ENCODE results near the gene ASPSCR1.
"Not testable (repeated sequence)": the region's sequence is repeated elsewhere in the genome, so short reads cannot be mapped to it uniquely, and the experiment has no call there.

Gene ASPSCR1

DNA sequence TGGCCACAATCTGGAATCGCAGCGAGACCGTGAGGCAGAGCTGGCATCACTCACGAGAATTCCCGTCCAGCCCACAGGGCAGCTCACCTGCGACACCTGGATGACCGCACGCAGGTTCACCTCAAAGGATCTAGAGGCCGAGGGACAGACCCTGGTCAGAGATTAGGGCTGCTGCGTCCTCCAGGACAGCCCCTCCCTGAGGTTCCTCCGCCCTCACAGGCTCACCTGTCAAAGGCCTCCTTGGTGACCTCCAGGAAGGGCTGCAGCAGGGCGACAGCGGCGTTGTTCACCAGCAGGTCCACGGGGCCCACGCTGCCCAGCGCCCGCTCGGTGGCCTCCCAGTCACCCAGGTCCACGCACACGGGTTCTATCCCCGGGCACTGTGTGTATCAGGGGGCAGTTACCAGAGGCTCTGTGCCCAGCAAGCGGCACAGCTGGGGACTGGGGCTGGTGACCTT lies 59.2 kb downstream of the ASPSCR1 start:
- DNase-seq (ENCODE audit: low spot score in 2 of 2) (no peak), ATAC-seq (no peak)
- Mint-ChIP-seq H3K27ac (no peak overlapping the region), H3K4me3 (peak overlapping the region; percentile 84), H3K9me3 (no peaks in the 10 kb centered on the region), H3K36me3 (peaks cover 7% of the 10 kb centered on the region), H3K4me1 (peaks cover 16% of the 10 kb centered on the region)

DNA sequence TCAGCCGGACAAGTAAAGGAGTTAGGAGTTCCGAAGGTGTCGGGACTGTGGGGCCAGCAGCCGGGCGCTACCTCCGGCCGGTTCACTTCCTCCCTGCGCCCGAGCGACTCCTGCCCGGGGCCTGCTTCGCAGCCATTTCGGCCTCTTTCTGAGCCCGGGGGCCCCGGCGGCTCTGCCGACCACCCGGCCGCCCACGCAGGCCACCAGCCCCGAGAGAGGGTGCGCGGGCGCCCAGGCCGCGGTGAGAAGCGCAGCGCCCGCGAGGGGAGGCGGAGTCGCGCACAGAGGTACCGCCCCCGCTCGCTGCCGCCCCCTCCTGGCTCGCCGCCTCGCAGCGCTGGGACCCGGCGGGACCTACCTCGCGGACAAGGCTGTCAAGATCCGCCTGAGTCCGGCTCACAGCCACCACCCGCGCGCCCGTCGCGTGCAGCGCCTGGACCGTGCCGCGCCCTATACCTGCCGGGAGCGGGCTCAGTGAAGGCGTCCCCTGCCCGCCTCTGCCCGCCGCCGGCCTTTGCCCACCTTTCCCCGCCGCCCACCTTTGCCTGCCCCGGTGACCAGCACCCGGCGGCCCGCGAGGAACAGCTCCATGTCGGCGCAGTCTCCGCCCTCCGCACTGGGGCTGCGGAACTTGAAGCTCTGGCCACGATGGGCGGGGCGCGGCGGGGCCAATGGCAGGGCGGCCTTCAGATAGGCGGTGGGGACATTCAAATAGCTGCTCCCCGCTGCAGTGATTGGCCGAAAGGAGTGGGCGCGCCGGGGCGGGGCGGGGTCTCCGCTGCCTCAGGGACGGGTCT lies 59.9 kb downstream of the ASPSCR1 start, which contains the start of gene DCXR:
Gene DCXR (minus strand): TSS at position 606 of the 797 bp plus-strand sequence. CDS start 15 bp downstream, at position 591.
- peaks cover 16% of the 10 kb centered on the region for H3K4me1 Mint-ChIP-seq
- DNase-seq (ENCODE audit: low spot score in 2 of 2) (peak; percentile 95 to 98), ATAC-seq (peak; percentile 96)
- H3K4me3 Mint-ChIP-seq = peak within 1 kb of the TSS; percentile 84
- peak within 1 kb of the TSS; percentile 89 for H3K27ac Mint-ChIP-seq
- peaks cover 7% of the 10 kb centered on the region for H3K36me3 Mint-ChIP-seq
- H3K9me3 Mint-ChIP-seq = no peaks in the 10 kb centered on the region

DNA sequence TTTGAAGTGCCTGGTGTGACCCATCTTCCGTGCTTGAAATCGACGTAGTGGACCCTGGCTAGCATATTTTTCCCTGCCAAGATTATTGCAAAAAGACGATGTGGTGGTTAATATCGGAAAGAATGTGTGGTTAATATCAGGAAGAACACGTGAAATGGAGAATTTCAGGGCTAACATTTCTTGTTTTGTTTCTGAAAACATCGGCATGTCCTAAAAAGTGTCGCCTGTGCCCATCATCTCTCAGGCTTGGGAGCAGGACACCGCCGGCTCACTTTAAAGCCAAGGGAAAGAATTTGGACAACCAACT lies 60.4 kb downstream of the ASPSCR1 start:
- DNase-seq (ENCODE audit: low spot score in 2 of 2) (no peak), ATAC-seq (no peak)
- H3K4me3 Mint-ChIP-seq = peak overlapping the region; percentile 84
- H3K9me3 Mint-ChIP-seq = no peaks in the 10 kb centered on the region
- peaks cover 16% of the 10 kb centered on the region for H3K4me1 Mint-ChIP-seq
- peaks cover 7% of the 10 kb centered on the region for H3K36me3 Mint-ChIP-seq
- peak overlapping the region; percentile 89 for H3K27ac Mint-ChIP-seq

DNA sequence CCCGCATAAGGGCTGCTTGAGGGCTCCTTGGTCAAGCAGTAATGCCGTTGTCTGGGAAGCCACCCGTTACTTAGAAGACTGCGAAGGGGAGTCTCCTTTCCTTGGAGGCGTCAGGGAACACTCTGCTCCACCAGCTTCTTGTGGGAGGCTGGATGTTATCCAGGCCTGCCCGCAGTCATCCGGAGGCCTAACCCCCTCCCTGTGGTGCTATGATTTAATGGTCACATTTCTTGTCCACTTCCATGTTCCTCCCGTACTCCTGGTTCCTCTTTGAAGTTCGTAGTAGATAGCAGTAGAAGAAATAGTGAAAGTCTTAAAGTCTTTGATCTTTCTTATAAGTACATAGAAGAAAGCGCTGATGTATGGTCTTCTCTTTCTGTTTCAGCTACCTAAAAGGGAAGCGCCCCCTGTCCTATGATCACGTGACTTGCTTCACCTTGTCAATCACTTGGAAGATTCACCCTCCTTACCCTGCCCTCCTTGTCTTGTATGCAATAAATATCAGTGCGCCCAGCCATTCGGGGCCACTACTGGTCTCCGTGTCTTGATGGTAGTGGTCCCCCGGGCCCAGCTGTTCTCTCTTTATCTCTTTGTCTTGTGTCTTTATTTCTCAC lies 61.5 kb downstream of the ASPSCR1 start:
- H3K27ac Mint-ChIP-seq; H3K36me3 Mint-ChIP-seq; ATAC-seq; H3K9me3 Mint-ChIP-seq; DNase-seq (ENCODE audit: low spot score in 2 of 2): not testable (repeated sequence)
- H3K4me3 Mint-ChIP-seq = peak overlapping the region; percentile 20
- H3K4me1 Mint-ChIP-seq = peaks cover 16% of the 10 kb centered on the region

DNA sequence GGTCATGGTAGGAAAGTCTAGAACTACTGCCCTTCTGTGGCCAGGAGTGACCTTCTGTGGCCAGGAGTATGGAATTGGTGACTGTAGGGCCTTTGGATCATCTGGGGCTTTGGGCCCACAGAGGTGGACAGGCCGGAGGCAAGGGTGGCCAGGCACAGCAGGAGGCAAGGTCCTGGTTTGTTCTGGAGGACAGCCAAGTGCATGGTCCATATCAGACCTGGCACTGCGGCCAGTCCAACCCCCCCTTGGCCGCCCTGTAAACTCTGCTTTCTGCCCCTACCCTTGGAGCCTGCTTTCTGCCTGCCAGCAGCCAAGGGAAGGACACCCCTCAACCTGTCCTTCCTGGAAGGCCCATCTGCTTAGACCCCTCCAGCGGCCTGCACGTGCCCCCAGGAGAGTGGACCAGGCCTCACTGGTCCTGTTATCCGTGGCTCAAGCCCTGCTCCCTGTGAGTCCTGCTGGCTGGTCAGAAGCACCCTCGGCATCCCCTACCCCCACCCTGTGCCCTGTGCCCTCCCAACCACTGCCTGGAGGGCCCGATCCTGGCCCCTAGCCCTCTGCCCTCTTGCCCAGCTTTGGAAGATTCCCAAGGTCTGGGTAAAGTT lies 62.4 kb downstream of the ASPSCR1 start:
- Mint-ChIP-seq H3K36me3 (peaks cover 6% of the 10 kb centered on the region), H3K4me1 (peaks cover 16% of the 10 kb centered on the region), H3K9me3 (no peaks in the 10 kb centered on the region), H3K27ac (no peak overlapping the region), H3K4me3 (peak overlapping the region; percentile 20)
- DNase-seq (ENCODE audit: low spot score in 2 of 2) (no peak), ATAC-seq (no peak)

DNA sequence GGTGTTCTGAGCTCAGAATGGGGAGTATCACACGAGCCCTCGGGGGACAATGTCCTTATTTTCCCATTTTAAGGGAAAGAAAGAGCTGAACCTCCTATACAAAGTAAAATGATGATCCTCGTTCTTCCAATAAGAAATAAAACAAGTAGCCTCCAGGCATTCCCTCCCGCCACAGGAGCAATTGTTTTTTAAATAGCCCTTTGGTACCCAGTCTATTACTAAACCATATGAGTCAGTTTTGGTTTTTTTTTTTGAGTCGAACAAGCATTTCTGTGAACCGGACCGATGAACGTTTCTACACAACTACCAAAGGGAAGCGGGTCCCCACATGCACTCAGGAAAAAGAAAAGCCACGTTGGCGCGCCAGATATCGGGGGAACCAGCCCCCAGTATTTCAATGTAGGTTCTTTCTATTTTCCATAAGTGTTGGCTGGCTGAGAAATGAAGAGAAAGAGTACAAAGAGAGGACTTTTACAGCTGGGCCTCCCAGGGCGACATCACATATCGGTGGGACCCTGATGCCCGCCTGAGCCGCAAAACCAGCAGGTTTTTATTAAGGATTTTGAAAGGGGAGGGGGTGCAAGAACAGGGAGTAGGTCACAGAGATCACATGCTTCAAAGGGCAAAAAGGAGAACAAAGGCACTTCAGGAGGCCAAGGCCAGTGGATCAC lies 63.9 kb downstream of the ASPSCR1 start:
- no peak for ATAC-seq
- DNase-seq (ENCODE audit: low spot score in 2 of 2) = no peak
- Mint-ChIP-seq H3K36me3 (no peaks in the 10 kb centered on the region), H3K4me3 (no peak overlapping the region), H3K4me1 (peaks cover 16% of the 10 kb centered on the region), H3K9me3 (no peaks in the 10 kb centered on the region), H3K27ac (no peak overlapping the region)

DNA sequence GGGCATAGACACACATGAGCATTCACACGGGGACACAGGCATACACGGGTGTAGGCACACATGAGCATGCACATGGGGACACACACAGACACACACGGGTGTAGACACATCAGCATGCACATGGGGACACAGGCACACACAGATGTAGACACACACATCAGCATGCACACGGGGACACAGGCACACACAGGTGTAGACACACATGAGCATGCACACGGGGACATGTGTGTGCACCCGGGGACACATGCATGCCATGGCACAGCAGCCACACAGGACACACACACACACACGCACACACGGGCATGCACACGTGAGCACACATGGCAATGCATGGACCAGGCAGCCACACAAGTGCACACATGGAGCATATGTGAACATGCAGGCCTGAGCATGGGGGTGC lies 65.2 kb downstream of the ASPSCR1 start:
- ATAC-seq (peak; percentile 46), DNase-seq (ENCODE audit: low spot score in 2 of 2) (no peak)
- no peak overlapping the region for H3K27ac Mint-ChIP-seq
- peaks cover 20% of the 10 kb centered on the region for H3K4me1 Mint-ChIP-seq
- no peak overlapping the region for H3K4me3 Mint-ChIP-seq
- no peaks in the 10 kb centered on the region for H3K9me3 Mint-ChIP-seq
- H3K36me3 Mint-ChIP-seq = peaks cover 4% of the 10 kb centered on the region

DNA sequence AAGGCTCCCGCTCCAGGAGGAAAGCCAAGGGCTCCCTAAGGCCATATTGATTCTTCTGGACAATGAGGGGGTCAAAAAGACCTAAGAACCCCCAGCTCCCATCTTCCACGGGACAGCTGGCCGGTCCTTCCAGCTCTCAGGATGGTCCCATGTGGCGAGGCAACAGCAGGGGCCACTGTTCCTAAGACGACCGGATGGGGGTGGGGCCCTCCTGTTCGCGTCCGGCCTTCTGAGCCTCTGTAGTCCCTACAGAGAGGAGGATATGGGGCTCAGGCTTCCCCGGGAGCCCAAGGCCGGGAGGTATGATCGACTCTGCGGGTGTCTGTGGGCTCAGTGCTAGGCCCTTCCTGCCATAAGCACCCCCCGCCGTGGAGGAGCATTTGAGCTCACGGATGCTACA lies 66.1 kb downstream of the ASPSCR1 start:
- H3K4me1 Mint-ChIP-seq = peaks cover 15% of the 10 kb centered on the region
- DNase-seq (ENCODE audit: low spot score in 2 of 2) (no peak), ATAC-seq (no peak)
- H3K27ac Mint-ChIP-seq = no peak overlapping the region
- no peak overlapping the region for H3K4me3 Mint-ChIP-seq
- H3K36me3 Mint-ChIP-seq = peaks cover 5% of the 10 kb centered on the region
- no peaks in the 10 kb centered on the region for H3K9me3 Mint-ChIP-seq

DNA sequence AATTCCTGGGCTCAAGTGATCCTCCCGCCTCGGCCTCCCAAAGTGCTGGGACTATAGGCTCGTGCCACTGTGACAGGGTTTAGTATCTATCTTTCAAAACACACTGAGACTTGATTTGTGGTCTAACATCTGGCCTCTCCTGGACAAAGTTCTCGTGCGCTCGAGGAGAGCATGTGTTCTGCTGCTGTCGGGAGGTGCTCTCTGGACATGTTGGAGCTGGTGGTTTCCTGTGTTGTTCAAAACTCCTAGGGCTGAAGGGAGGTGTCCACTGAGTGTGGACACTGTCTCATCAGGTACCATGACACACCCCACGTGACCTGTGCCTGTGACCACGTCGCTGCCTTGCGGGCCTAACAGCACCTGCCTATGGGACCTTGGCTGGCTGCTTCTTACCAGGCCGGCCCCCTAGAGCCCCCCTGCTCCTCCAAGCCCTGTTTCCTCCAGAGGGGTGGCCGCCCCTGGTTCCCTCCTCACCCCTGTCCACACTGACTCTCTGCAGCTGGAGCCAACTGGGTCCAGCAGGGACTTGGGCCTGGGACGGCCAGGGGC lies 68.6 kb downstream of the ASPSCR1 start:
- peaks cover 17% of the 10 kb centered on the region for H3K4me1 Mint-ChIP-seq
- H3K36me3 Mint-ChIP-seq = peaks cover 5% of the 10 kb centered on the region
- H3K4me3 Mint-ChIP-seq = no peak overlapping the region
- DNase-seq (ENCODE audit: low spot score in 2 of 2) = no peak
- H3K9me3 Mint-ChIP-seq = no peaks in the 10 kb centered on the region
- no peak for ATAC-seq
- peak overlapping the region; percentile 33 for H3K27ac Mint-ChIP-seq

DNA sequence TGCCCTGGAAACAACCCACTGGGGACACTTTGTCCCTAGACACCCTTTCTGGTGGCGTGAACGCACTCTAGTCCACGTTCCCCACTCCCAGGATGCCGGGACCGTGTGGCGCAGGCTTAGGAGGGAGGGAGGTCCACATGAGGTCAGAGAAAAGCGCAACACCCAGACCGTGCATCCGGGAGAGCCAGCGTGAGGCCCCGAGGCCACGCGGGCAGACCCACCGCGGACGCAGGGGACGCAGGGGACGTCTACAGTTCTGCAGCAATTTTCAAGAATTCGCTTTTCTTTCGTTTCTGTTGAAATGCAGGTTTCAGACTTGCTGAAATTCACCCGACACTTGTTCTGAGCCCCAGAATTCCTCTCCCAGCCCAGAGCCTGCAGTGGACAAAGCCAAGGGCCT lies 69.5 kb downstream of the ASPSCR1 start:
- ATAC-seq (no peak), DNase-seq (ENCODE audit: low spot score in 2 of 2) (no peak)
- Mint-ChIP-seq H3K36me3 (peaks cover 5% of the 10 kb centered on the region), H3K4me3 (no peak overlapping the region), H3K27ac (peak overlapping the region; percentile 33), H3K4me1 (peaks cover 17% of the 10 kb centered on the region), H3K9me3 (no peaks in the 10 kb centered on the region)

DNA sequence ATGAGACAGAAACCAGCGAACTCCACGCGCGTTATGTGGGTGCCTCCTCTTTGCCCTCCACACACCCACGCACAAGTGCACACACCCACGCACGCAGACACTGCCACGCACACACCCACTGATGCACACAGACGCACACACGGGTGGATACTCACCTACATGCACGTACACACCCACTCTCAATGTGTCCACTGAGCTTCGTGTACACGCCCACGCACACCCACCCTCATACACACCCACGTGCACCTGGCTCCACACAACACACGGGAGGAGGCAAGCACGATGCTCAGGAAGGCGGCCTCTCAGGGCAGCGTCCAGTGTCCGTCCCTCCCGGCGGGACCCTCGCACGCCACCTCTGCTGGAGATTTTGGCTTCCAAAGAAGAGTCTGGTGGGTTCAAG lies 70.0 kb downstream of the ASPSCR1 start:
- Mint-ChIP-seq H3K4me1 (peaks cover 17% of the 10 kb centered on the region), H3K4me3 (no peak overlapping the region), H3K27ac (no peak overlapping the region), H3K9me3 (no peaks in the 10 kb centered on the region), H3K36me3 (peaks cover 5% of the 10 kb centered on the region)
- ATAC-seq (no peak), DNase-seq (ENCODE audit: low spot score in 2 of 2) (no peak)

DNA sequence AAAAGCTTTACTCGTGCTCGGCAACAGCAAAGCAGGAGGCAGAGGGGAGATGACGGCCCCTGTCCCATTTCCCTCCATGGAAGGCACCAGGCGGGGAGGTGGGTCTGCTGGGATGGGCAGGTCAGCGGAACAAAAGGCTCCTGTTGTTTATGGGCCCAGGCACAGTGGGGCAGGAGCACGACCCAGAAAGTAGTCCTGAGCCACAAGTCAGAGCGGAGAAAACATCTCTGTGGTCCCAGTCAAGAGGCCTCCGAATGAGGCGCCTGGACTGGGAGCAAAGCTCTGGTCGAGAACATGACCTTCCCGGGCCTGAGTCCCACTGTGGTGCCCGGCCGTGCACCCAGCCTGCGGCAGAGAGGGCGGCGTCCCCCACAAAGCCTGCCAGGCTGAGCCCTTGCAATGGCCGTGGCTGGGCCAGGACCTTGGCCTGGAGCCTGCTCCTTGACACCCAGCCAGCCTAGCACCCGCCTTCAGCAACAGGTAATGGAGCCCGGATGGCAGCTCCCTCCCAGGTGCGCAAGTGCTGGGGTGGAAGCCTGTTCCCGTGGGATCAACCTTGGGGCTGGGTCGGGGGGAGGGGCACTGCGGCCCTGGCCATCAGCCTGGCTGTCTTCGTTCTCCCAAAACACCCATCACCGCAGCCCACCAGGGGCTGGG lies 70.6 kb downstream of the ASPSCR1 start:
- no peak overlapping the region for H3K27ac Mint-ChIP-seq
- peaks cover 5% of the 10 kb centered on the region for H3K36me3 Mint-ChIP-seq
- ATAC-seq = no peak
- peaks cover 17% of the 10 kb centered on the region for H3K4me1 Mint-ChIP-seq
- no peak overlapping the region for H3K4me3 Mint-ChIP-seq
- DNase-seq (ENCODE audit: low spot score in 2 of 2) = no peak
- H3K9me3 Mint-ChIP-seq = no peaks in the 10 kb centered on the region

DNA sequence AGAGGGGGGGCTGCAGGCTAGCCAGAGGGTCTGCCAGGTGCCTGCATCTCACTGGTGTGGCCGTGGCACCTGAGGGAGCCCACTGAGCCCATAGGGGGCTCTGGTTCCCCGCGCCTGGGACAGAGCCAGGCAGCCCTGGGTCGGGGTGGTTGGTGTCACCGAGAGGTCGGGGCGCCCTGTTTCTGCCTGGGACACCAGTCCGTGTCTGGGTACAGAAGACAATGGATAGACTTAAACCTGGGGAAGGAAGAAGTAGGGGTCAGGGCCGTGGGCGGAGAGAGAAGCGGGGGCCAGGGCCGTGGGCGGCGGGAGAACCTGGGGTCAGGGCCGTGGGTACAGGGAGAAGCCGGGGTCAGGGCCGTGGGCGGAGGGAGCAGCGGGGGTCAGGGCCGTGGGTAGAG lies 71.1 kb downstream of the ASPSCR1 start:
- H3K4me1 Mint-ChIP-seq = peaks cover 22% of the 10 kb centered on the region

DNA sequence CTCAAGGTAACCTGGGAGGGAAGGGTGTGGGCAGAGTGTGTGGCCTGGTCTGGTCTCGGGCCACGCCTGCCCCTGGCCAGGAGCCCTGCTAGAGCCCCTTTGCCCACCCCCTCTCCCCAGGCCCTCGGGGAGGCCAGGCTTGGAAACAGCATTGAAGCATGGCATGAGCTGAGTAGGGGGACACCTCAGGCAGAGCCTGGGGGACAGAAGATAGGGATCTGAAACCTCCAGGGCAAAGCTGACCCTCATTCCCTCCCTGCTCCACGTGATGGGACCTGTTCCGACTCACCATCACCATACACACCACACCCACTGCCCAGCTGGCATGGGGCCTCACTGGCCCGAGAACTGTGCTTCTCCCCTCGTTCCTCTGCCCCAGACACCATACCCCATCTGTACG lies 71.7 kb downstream of the ASPSCR1 start:
- no peak overlapping the region for H3K4me3 Mint-ChIP-seq
- no peaks in the 10 kb centered on the region for H3K9me3 Mint-ChIP-seq
- H3K36me3 Mint-ChIP-seq = peaks cover 5% of the 10 kb centered on the region
- ATAC-seq (no peak), DNase-seq (ENCODE audit: low spot score in 2 of 2) (no peak)
- peaks cover 23% of the 10 kb centered on the region for H3K4me1 Mint-ChIP-seq
- no peak overlapping the region for H3K27ac Mint-ChIP-seq

More for the DNA sequence above, 71.1 kb downstream of the ASPSCR1 start:
- H3K27ac Mint-ChIP-seq = no peak overlapping the region
- no peak overlapping the region for H3K4me3 Mint-ChIP-seq
- no peaks in the 10 kb centered on the region for H3K9me3 Mint-ChIP-seq
- ATAC-seq = no peak
- no peak for DNase-seq (ENCODE audit: low spot score in 2 of 2)
- H3K36me3 Mint-ChIP-seq = peaks cover 5% of the 10 kb centered on the region

DNA sequence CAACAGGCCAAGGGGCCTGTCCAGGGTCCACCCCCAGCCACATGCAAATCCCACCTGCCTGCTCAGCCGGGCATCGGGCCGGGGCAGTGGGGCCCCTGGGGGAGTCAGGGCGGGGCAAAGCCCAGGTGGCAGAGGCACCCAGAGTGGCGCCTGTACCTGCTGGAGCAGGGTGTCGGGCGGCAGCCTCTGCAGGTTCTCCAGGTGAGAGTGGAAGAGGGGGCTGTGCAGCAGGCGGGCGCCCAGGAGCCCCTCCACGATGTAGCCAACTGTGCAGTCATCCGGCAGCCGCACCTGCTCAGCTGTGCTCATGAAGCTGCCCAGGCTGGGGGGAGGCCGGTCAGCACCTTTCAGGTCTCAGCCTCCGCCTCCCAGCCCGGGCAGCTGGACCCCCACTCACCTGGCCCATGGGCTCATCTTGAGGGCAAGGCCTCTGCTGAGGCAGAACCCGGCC lies 72.1 kb downstream of the ASPSCR1 start:
- Mint-ChIP-seq H3K4me3 (no peak overlapping the region), H3K9me3 (no peaks in the 10 kb centered on the region), H3K4me1 (peaks cover 23% of the 10 kb centered on the region), H3K36me3 (peaks cover 5% of the 10 kb centered on the region), H3K27ac (peak overlapping the region; percentile 91)
- ATAC-seq (no peak), DNase-seq (ENCODE audit: low spot score in 2 of 2) (no peak)

All from stimulated activated effector memory CD8-positive, alpha-beta T cell treated with anti-CD3 and anti-CD28 coated beads, Interleukin-12 subunit alpha, Interleukin-12 subunit beta, amount 100 ng/mL, for 72 hours (primary cell).